GM11168 (cell line): ENCODE results near the gene TNFRSF1B.

Experiments used
- in situ Hi-C: fragments of 300-500 bp; cut with MboI; formaldehyde crosslinking; loops from one replicate; pipeline ENCODE4 v1.12.0; 2022; ENCODE audit warnings: low sequenced_read_pairs; ENCODE audit not compliant: unreplicated experiment

The TNFRSF1B gene

DNA sequence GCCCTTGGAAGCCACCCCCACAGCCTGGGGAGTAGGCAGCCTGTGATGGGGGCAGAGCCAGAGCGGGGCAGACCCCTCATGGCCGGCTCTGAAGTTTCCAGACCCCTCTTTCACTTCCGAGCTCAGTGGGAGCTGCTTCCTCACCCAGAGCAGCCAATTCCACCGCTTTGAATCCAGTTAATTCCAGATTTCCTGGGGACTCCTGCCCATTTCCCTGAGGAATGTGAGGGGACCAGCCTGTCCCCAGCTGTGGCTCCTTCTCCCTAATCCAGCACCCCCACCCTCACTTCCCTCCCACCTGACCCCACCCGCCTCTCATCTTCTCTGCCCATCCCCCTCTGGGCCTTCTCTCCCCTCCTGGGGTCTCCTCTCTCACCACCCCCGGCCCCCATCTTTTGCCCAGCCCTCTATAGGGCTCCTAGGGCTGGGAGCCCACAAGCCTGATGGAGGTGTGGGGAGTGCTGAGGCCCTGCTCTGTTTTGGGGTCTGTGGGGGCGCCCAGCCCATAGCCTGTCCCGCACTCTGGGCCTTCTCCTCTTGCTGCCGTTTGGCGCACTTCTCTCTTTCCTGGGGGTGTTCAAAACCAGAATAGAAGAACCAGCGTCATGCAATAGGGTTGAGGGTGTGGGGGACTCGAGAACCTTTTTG lies 26.2 kb upstream of the TNFRSF1B start:
- in situ Hi-C loops, result no loop called here

- in situ Hi-C loops, result no loop called here
These were observed 25.5 kb upstream of the TNFRSF1B start for GRCh38 chr1:12141163-12141850.

DNA sequence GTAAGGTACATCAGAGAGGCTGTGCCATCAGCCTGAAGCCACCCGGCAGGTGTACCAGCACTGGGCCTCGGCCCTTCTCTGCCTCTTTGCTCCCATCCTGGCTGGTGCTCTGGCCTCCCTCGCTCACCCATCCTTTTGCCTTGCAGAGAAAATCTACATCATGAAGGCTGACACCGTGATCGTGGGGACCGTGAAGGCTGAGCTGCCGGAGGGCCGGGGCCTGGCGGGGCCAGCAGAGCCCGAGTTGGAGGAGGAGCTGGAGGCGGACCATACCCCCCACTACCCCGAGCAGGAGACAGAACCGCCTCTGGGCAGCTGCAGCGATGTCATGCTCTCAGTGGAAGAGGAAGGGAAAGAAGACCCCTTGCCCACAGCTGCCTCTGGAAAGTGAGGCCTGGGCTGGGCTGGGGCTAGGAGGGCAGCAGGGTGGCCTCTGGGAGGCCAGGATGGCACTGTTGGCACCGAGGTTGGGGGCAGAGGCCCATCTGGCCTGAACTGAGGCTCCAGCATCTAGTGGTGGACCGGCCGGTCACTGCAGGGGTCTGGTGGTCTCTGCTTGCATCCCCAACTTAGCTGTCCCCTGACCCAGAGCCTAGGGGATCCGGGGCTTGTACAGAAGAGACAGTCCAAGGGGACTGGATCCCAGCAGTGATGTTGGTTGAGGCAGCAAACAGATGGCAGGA lies 24.5 kb upstream of the TNFRSF1B start:
- in situ Hi-C loops, result no loop called here

DNA sequence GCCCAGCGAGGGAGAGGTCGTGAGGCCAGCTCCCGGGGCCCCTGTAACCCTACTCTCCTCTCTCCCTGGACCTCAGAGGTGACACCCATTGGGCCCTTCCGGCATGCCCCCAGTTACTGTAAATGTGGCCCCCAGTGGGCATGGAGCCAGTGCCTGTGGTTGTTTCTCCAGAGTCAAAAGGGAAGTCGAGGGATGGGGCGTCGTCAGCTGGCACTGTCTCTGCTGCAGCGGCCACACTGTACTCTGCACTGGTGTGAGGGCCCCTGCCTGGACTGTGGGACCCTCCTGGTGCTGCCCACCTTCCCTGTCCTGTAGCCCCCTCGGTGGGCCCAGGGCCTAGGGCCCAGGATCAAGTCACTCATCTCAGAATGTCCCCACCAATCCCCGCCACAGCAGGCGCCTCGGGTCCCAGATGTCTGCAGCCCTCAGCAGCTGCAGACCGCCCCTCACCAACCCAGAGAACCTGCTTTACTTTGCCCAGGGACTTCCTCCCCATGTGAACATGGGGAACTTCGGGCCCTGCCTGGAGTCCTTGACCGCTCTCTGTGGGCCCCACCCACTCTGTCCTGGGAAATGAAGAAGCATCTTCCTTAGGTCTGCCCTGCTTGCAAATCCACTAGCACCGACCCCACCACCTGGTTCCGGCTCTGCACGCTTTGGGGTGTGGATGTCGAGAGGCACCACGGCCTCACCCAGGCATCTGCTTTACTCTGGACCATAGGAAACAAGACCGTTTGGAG lies 23.7 kb upstream of the TNFRSF1B start:
- in situ Hi-C loops, result no loop called here

GRCh38 chr1:12143631-12144155 lies 23.1 kb upstream of the TNFRSF1B start:
- in situ Hi-C loops, result no loop called here

DNA sequence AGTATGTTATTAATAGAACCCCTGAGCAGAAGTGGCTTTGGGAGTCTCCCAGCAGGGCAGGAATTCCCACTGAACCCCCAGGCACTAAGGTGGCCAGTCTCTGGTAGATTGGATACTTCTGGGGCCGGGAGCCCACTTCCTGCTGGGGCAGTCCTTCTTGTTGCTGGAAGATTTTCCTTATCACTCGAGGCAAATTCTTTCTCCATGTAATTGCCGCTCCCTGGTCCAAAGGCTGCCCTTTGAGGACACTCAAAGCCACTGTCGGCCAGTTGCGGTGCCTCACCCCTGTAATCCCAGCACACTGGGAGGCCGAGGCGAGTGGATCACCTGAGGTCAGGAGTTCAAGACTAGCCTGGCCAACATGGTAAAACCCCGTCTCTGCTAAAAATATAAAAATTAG lies 22.6 kb upstream of the TNFRSF1B start:
- in situ Hi-C loops, result no loop called here

GRCh38 chr1:12144969-12145368 lies 21.8 kb upstream of the TNFRSF1B start:
- in situ Hi-C loops, result no loop called here

DNA sequence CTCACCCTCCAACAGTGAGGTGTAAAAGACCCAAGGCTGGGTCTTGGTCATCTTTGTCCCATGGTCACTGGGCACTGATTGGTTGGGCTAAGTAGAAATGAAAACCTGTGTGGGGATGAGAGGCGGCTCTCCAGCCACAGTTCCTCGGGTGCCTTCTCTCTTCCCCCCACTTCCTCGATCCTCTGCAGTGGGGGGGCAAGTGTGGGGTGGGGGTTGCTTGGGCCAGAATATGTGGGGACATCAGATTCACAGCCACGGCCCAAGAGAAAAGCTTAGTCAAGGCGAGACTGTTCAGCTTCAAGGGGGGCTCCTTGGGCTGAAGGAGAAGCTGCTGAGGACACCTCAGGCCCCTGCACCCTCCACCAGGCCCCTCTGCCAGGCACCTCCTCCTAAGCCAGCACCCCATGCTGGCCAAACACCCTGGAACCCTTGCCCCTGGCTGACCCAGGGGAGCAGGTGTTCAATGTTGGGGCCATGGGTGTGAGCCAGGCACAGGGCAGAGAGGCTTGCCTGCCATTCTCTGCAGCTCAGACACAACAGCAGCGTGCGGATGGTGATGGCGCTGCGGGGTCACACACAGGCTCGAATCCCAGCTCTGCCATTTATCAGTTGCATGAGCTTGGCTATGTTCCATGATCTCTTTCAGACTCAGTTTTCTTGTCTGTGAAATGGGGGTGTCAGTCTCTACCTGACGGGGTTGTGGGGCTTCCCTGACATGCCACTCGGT lies 21.0 kb upstream of the TNFRSF1B start:
- in situ Hi-C loops, result no loop called here

GRCh38 chr1:12146343-12147112 lies 20.3 kb upstream of the TNFRSF1B start:
- in situ Hi-C loops, result no loop called here

DNA sequence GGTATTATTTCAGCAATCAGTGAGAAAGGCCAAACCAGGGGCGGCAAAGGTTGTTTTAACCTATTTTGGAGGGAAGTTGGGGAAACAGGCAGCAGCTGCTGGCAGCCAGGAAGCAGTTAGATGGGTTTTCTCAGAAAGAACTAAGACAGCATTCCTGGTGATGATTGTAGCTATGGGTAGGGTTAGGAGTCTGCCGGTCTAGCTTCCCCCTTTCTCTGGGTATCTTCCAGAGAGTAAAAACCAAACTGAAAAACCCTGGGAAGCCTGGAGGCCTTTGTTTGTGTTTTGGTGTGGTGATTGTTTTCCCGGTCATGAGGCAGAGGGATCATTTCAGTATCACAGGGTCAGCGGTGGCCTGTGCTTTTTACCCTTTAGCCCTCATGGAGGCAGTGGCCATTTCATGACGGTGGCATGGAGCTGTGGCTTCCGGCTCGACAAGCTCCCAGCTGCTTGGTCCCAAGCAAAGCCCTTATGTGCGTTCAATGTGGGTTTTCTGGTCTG lies 19.5 kb upstream of the TNFRSF1B start:
- in situ Hi-C loops, result no loop called here

DNA sequence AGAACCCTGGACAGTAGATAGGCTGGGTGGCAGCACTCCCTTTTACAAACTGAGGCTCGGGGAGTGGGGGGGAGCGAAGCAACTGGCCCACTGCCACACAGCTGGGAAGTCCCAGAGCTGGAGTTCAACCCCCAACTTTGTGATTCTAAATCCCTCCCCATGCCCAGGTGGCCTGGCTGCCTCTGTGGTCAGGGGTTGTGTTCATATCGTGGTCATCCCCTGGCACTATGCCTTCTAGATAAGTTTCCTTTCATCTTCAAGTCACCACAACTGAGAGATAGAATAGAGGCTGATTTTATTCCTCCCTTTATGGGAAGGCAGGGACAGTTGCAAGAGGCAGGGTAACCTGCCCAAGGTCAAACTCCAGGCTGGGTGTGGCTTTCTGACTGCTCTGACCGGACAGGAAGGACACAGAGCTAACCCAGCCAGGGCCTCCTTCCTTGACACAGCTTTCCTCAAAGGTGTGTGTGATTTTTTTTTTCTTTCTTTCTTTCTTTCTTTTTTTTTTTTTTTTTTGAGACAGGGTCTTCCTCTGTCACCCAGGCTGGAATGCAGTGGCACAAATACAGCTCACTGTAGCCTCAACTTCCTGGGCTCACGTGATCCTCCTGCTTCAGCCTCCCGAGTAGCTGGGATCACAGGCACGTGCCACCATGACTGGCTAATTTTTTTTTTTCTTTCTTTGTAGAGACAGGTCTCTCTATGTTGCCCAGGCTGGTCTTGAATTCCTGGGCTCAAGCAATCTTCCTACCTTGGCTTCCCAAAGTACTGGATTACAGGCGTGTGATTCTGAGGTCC lies 18.4 kb upstream of the TNFRSF1B start:
- in situ Hi-C loops, result no loop called here

- in situ Hi-C loops, result no loop called here
These were observed 17.6 kb upstream of the TNFRSF1B start for GRCh38 chr1:12148958-12149790.

GRCh38 chr1:12149791-12150175 lies 17.0 kb upstream of the TNFRSF1B start:
- in situ Hi-C loops, result no loop called here

DNA sequence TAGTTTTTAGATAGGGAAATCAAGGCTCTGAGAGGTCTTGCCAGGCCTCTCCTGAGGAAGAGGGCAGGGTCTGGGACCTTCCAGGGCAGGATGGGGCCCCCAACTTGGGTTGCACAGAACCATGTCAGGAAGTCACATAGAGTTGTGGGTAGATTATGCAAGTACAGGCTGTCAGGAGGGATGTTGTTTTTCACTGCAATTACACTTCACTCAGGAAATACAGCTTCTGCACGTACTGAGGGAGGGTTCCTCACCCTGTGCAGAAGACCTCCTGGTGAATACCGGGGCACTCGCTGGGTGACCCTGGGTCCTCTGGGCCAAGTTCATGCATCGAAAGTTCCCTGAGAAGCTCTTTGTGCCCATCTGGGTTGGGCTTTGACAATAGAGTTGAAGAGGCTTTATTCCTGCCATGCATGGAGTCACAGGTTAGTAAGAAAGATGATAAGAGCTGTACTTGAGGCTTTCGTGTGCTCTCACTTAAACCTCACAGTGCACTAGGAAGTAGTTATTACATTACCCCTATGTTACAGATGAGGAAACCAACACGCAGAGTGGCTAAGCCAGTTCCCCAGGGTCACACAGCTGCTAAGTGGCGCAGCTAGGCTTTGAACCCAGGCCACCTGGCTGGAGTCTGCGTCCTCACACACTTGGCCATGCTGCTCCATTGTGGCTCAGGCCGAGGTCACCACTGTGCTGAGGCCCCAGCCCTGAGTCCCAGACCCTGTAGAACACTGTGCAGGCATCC lies 16.2 kb upstream of the TNFRSF1B start:
- in situ Hi-C loops, result no loop called here

GRCh38 chr1:12151465-12151864 lies 15.3 kb upstream of the TNFRSF1B start:
- in situ Hi-C loops, result no loop called here

DNA sequence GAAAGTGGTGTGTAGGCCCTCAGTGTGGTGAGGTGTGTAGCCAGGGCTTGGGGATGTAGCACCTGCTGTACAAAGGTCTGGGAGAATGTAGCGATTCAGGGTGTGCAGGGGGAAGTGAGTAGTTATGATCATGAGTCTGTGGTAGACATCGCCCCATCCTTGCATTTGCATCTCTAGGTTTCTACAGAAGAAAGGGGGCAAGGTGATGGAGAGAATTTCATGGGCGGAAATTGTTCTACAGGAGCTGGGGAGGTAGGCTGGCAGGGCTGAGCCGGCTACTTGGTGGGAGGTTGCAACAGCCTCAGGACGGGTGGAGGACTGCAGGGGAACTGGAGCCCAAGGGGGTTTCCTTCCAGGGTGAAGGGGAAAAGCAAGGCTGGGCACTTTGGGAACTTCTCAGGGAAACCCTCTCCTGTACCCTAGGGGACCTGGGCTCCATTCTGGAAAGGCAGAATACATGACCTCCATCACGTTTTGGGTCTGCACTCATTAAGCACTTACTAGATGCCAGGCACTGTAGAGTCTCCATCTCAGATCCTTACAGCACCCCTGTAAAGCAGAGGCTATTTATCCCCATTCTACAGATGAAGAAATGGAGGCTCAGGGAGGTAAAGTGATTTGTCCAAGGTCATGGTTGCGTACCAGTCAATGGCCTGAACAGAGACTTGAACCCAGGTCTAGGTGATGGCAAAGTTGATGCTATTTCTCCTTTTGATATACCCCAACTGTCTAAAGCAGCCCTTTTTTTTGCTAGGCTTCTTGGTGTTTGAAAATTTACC lies 14.5 kb upstream of the TNFRSF1B start:
- in situ Hi-C loops, result no loop called here
